Mucosa of descending colon (tissue), 3 donors: ENCODE results near the gene MYL4. TPM values are rescaled to one million over a fixed set of nuclear protein-coding genes. Genes with fewer than 3 reads are reported as not detected.

Experiments used
- ATAC-seq: fragments of 200-7000 bp; cut with Tn5 transposase; one replicate; pipeline ENCODE4 v1.9.1; 2020; ENCODE audit warnings: mild to moderate bottlenecking, moderate library complexity
- DNase-seq, 3 donors: peaks; one replicate each; pipeline ENCODE4 v3.0.0-alpha.2; 2020
- H3K36me3 ChIP-seq: fragments of 200-600 bp; one replicate; pipeline ENCODE4 v1.8.0; 2021; ENCODE audit warnings: low read depth, mild to moderate bottlenecking
- H3K4me1 ChIP-seq: fragments of 200-600 bp; one replicate; pipeline ENCODE4 v1.8.0; 2021; ENCODE audit warnings: low read depth, mild to moderate bottlenecking
- H3K4me3 ChIP-seq: fragments of 200-600 bp; one replicate; pipeline ENCODE4 v1.8.0; 2021; ENCODE audit warnings: mild to moderate bottlenecking
- H3K9me3 ChIP-seq: fragments of 200-600 bp; one replicate; pipeline ENCODE4 v1.8.0; 2021; ENCODE audit warnings: mild to moderate bottlenecking
- CTCF ChIP-seq: fragments of 200-600 bp; IDR thresholded peaks from one replicate; pipeline ENCODE4 v1.8.0; 2022; ENCODE audit warnings: antibody characterized with exemption, mild to moderate bottlenecking
- intact Hi-C, 2 donors: fragments of 100-400 bp; cut with DNase I in 1 of 2; cut with micrococcal nuclease in 1 of 2; formaldehyde crosslinking; loops; one replicate each; pipeline versions ENCODE4 v1.11.0 to v1.11.1; 2022; cut with DNase I, micrococcal nuclease
- total RNA-seq, 3 donors: library from RNA; stranded (reverse); fragmentation: NEBNext Ultra II Directional in 2 of 3; extraction: Animal tissue kit (Norgen Biotek cat#: 25700) in 2 of 3; gene quantifications; one replicate each; pipeline versions ENCODE4 v1.2.1 to v1.2.4, GENCODE V29; 2021 to 2023
- donor health status: DM: no; HTN: no; CAD: no; lungs with moderate emphysema.
- donor health status: DM: no; HTN: no; CAD: no.
- donor health status: DM: no; HTN: yes; CAD: no.

MYL4 gene
- total RNA-seq, 3 donors from 2014 or later, result 0.49 to 1.4 TPM; not detected in 1

- H3K4me3 ChIP-seq, result no peak overlapping the region
- intact Hi-C loops, result no loop called here
- DNase-seq, result no peak
Measured at GRCh38 chr17:47246120-47246519, 37.0 kb downstream of the MYL4 start.

GRCh38 chr17:47250855-47251254, 41.7 kb downstream of the MYL4 start:
- intact Hi-C loops, result no loop called here
- DNase-seq, result no peak
- no peak overlapping the region for H3K4me3 ChIP-seq
- H3K36me3 ChIP-seq, result no peaks in the 10 kb centered on the region
- peaks cover 11% of the 10 kb centered on the region for H3K4me1 ChIP-seq
- no peak for TF ChIP-seq CTCF
- H3K9me3 ChIP-seq, result no peaks in the 10 kb centered on the region
- no peak for ATAC-seq

More at GRCh38 chr17:47246120-47246519, 37.0 kb downstream of the MYL4 start:
- Histone ChIP-seq H3K4me1 (no peaks in the 10 kb centered on the region), H3K9me3 (no peaks in the 10 kb centered on the region), H3K36me3 (no peaks in the 10 kb centered on the region)
- ATAC-seq, result no peak
- TF ChIP-seq CTCF, result no peak

- no peaks in the 10 kb centered on the region for H3K36me3 ChIP-seq
- H3K4me1 ChIP-seq, result peaks cover 11% of the 10 kb centered on the region
- ATAC-seq (no peak), DNase-seq (no peak)
- H3K9me3 ChIP-seq, result no peaks in the 10 kb centered on the region
- no peak for TF ChIP-seq CTCF
- no peak overlapping the region for H3K4me3 ChIP-seq
- intact Hi-C loops, result no loop called here
Measured at GRCh38 chr17:47251421-47251940, 42.3 kb downstream of the MYL4 start.

DNA sequence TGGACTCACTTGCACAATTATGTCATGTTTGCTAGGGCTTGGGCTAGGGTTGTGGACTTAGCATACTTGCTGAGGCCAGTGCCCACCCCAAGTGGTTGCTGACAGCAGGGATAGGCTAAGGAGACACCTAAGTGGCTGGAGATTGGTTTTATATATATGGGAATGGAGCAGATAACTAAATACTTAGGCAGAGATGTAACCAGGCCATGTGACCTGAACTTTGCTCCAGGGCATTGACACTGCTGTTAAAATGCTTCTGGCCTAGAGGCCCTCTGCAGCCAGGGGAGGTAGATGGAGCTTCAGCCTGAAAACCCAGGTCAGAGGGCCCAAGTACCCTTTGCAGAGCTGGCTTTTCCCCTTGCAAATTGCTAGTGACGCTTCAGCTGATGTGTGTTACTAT, 43.1 kb downstream of the MYL4 start:
- intact Hi-C loops, result no loop called here
- DNase-seq (no peak), ATAC-seq (peak; percentile 32)
- Histone ChIP-seq H3K9me3 (no peaks in the 10 kb centered on the region), H3K36me3 (no peaks in the 10 kb centered on the region), H3K4me1 (peaks cover 11% of the 10 kb centered on the region), H3K4me3 (no peak overlapping the region)
- TF ChIP-seq CTCF, result no peak

DNA sequence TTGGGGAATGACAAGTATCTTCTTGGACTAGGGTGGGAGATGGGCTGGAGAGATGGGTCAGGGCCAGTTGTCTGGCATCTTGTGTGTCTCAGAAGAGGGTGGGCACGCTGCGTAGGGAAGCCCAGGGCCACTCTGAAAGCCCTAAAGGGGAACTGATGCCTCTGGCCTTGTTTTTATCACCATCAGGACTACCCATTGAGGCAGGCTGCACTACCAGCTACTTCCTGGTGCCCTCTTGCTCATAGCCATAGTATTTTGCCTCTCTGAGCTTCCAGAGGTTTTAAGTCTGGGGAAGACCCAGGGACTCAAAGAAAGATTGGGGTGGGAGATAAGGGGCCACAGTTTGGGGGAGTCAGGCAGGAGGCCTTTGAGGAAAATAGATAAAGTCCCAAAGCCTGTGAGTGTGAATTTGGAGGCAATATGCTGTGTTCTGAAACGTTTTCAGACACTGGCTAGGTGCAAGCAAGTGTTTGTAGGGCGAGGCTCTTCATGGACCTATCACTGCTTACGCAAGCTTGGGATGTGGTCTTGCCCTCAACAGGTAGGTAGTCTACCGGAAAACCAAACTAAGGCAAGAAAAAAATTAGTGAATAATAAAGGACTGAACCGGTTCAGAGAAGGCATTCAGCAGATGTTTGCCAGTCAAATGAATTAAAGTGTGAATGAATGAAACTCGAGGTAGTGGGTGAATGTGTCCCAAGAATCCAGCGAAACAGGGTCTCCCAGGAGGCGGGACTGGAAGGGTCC, 43.8 kb downstream of the MYL4 start:
- intact Hi-C loops, result no loop called here
- Histone ChIP-seq H3K4me3 (no peak overlapping the region), H3K36me3 (no peaks in the 10 kb centered on the region), H3K4me1 (peaks cover 11% of the 10 kb centered on the region), H3K9me3 (no peaks in the 10 kb centered on the region)
- no peak for ATAC-seq
- TF ChIP-seq CTCF, result no peak
- no peak for DNase-seq
